Endothelial cell of umbilical vein (primary cell): Measurements from ENCODE around the gene ZNF33B. TPM values are rescaled to one million over a fixed set of nuclear protein-coding genes. Genes with fewer than 3 reads are reported as not detected.

Source experiments
- BruUV-seq: library from RNA; stranded (reverse); fragments of 400-500 nt; replicated peaks from 2 replicates; lab custom pipeline; 2021; lab: Mats Ljungman, UMichigan
- CTCF ChIA-PET: fragments of 300-600, 350-600 bp; sonication (Branson Sonifier 250); formaldehyde crosslinking; loops from one replicate; lab custom pipeline; 2021; ENCODE audit warnings: antibody characterized with exemption, inconsistent platforms; lab: Charles Lee
- POLR2A ChIA-PET: fragments of 300-600, 350-600 bp; sonication (Branson Sonifier 250); formaldehyde crosslinking; loops from one replicate; lab custom pipeline; 2021; ENCODE audit warnings: antibody characterized with exemption, inconsistent platforms; lab: Charles Lee
- DNase-seq: peaks from one replicate; pipeline ENCODE4 v3.0.0-alpha.2; 2011; ENCODE audit warnings: low read depth, low spot score
- FAIRE-seq: peaks from 2 replicates; lab custom pipeline; 2011; peaks lifted over from hg19 to GRCh38; lab: Jason Lieb, UNC
- H2AFZ ChIP-seq: 2 replicates; pipeline ENCODE4 v1.6.0; 2012; ENCODE audit warnings: low read depth, low read length, control low read depth, inconsistent platforms
- H3K27ac ChIP-seq: 2 replicates; pipeline ENCODE4 v1.5.1; 2011; ENCODE audit warnings: low read depth, mild to moderate bottlenecking, control low read depth, low read length, moderate library complexity; ENCODE audit not compliant: insufficient read depth
- H3K27me3 ChIP-seq, 2 experiments: 2 replicates each; pipeline versions ENCODE4 v1.6.0 to v1.6.1; 2011; ENCODE audit warnings: low read length in 2 of 2, mixed read lengths in 1 of 2; ENCODE audit not compliant: control insufficient read depth in 2 of 2, insufficient read depth in 2 of 2
- H3K36me3 ChIP-seq, 2 experiments: 2 replicates in 1 of 2; 3 replicates in 1 of 2; pipeline ENCODE4 v1.5.1; 2011; ENCODE audit warnings: low read length in 2 of 2, mild to moderate bottlenecking in 1 of 2, moderate library complexity in 1 of 2; ENCODE audit not compliant: control insufficient read depth in 2 of 2, insufficient read depth in 2 of 2; ENCODE audit errors: extremely low read depth in 1 of 2
- H3K4me1 ChIP-seq: 3 replicates; pipeline ENCODE4 v1.5.1; 2011; ENCODE audit warnings: mild to moderate bottlenecking, low read length; ENCODE audit not compliant: control insufficient read depth, insufficient read depth; ENCODE audit errors: extremely low read depth
- H3K4me2 ChIP-seq: 2 replicates; pipeline ENCODE4 v1.6.1; 2011; ENCODE audit warnings: low read length, control low read depth, mixed read lengths; ENCODE audit not compliant: insufficient read depth
- H3K4me3 ChIP-seq, 3 experiments: fragments of 200-600 bp in 1 of 3; sonication (generic), shearing (Covaris generic) in 1 of 3; replicated peaks in 1 of 3; 2 replicates each; pipeline ENCODE4 v1.5.1; 2011 to 2016; ENCODE audit warnings: control low read depth in 3 of 3, low read length in 3 of 3, mild to moderate bottlenecking in 2 of 3, inconsistent platforms in 1 of 3, low read depth in 1 of 3, moderate library complexity in 1 of 3; ENCODE audit not compliant: insufficient read depth in 1 of 3
- H3K79me2 ChIP-seq: 2 replicates; pipeline ENCODE4 v1.6.0; 2012; ENCODE audit warnings: low read length, inconsistent platforms; ENCODE audit not compliant: control insufficient read depth, insufficient read depth
- H3K9ac ChIP-seq: replicated peaks from 2 replicates; pipeline ENCODE3; 2011; ENCODE audit warnings: low read length, control low read depth; ENCODE audit not compliant: insufficient read depth; ENCODE audit errors: extremely low read depth
- H3K9me1 ChIP-seq: replicated peaks from 3 replicates; pipeline ENCODE4 v1.6.0; 2011; ENCODE audit warnings: mild to moderate bottlenecking, low read length; ENCODE audit not compliant: control insufficient read depth, insufficient read depth; ENCODE audit errors: extremely low read depth
- H3K9me3 ChIP-seq: replicated peaks from 2 replicates; pipeline ENCODE4 v1.5.1; 2012; ENCODE audit warnings: low read length, inconsistent platforms; ENCODE audit not compliant: control insufficient read depth, insufficient read depth
- H4K20me1 ChIP-seq: replicated peaks from 2 replicates; pipeline ENCODE3; 2011; ENCODE audit warnings: mild to moderate bottlenecking, low read length; ENCODE audit not compliant: control insufficient read depth, insufficient read depth; ENCODE audit errors: extremely low read depth
- EZH2 ChIP-seq: IDR thresholded peaks from 2 replicates; pipeline ENCODE4 v1.6.1; 2012; ENCODE audit warnings: borderline replicate concordance, low read depth, mild to moderate bottlenecking, moderate library complexity, low read length, inconsistent platforms; ENCODE audit not compliant: severe bottlenecking
- GATA2 ChIP-seq: IDR thresholded peaks from 2 replicates; pipeline ENCODE4 v1.7.0; 2011; ENCODE audit warnings: low read depth, mild to moderate bottlenecking, moderate library complexity, mixed read lengths, low read length; ENCODE audit not compliant: insufficient read length, insufficient read depth
- POLR2A ChIP-seq: IDR thresholded peaks from 2 replicates; pipeline ENCODE4 v1.6.1; 2012; ENCODE audit warnings: low read depth, mild to moderate bottlenecking, control low read depth, low read length
- dilution Hi-C: fragments of 300-500 bp; cut with MboI; formaldehyde crosslinking; loops from one replicate; pipeline ENCODE4 v1.15.0; 2019; ENCODE audit warnings: low sequenced_read_pairs; ENCODE audit not compliant: extremely low pct_ligation_motif_present
- intact Hi-C: fragments of 100-400 bp; cut with micrococcal nuclease; formaldehyde crosslinking; loops from one replicate; pipeline ENCODE4 v1.10.0; 2022
- polyA plus RNA-seq, 4 experiments: library from polyadenylated mRNA; depleted of rRNA in 3 of 4; stranded (reverse) in 3 of 4; unstranded in 1 of 4; fragments of >200 nt; gene quantifications; 2 replicates each; pipeline versions ENCODE4 v1.2.1 to v1.2.3, GENCODE V29; 2011 to 2012; ENCODE audit warnings: missing spikeins in 1 of 4
- total RNA-seq: library from RNA; stranded (reverse); gene quantifications from 2 replicates; pipeline ENCODE4 v1.2.3, GENCODE V29; 2021
- TF ChIP-seq, protein P1 (sequence below), 2 donors: IDR thresholded peaks; 1 replicate in 1 of 2; 2 replicates in 1 of 2; pipeline ENCODE4 v1.5.1; 2011; ENCODE audit warnings: low read length in 2 of 2, mild to moderate bottlenecking in 2 of 2, moderate library complexity in 2 of 2, control low read depth in 1 of 2, inconsistent platforms in 1 of 2, low read depth in 1 of 2; ENCODE audit not compliant: insufficient read depth in 1 of 2; ENCODE audit errors: extremely low read depth in 1 of 2

Gene ZNF33B
- total and polyA plus RNA-seq, 2 donors (not counting 3 experiments of a cell fraction or from before 2014, with no cell fraction given), result 14.0 to 15.3 TPM

DNA sequence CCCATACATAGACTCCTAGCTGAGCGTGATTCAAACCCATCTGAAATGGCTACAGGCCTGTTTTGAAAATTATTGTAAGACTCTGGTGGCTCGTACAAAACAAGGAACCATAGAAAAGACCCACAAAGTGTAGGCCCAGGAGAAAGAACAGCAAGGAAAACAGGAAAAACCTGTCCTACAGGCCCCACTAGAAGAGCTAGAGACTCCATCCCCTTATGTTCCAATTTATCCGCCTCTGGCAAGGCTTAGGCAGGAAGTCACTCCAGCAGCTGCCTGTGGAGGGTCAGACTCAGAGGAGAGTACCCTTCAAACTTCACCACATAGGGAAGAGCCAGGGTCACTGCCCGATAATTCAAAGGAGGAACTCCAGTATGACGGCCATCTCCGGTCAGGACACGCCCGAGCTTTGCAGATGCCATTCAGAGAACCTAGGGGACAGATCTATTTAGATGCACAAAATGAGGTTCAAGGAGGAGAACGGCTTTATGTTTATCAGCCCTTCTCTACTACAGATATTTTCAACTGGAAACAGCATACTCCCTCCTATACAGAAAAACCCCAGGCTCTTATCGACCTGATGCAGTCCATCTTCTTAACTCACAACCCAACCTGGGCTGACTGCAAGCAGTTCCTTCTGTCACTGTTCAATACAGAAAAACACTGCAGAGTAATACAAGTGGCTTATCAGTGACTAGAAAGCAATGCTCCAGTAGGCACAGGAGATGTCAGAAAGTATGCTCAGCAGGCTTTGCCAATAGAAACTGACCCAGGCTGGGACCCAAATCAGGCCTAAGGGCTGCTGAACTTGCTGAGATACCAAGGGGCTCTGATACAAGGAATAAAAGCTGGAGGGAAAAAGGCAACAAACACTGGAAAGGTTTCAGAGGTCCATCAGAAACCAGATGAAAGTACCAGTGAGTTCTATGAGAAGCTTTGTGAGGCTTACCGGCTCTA lies 8.6 kb upstream of the ZNF33B start:
- no peak for FAIRE-seq
- Histone ChIP-seq H3K4me2 (no peak overlapping the region), H4K20me1 (no peaks in the 10 kb centered on the region), H3K36me3 (no peaks in the 10 kb centered on the region), H3K9me3 (no peaks in the 10 kb centered on the region), H2AFZ (no peak overlapping the region), H3K4me1 (no peaks in the 10 kb centered on the region), H3K27ac (no peak overlapping the region), H3K9me1 (no peaks in the 10 kb centered on the region), H3K9ac (no peak overlapping the region), H3K79me2 (no peaks in the 10 kb centered on the region), H3K27me3 (no peaks in the 10 kb centered on the region), H3K4me3 (no peak overlapping the region)
- TF ChIP-seq GATA2 (no peak), EZH2 (no peak), POLR2A (no peak)
- TF ChIP-seq, protein P1, sequence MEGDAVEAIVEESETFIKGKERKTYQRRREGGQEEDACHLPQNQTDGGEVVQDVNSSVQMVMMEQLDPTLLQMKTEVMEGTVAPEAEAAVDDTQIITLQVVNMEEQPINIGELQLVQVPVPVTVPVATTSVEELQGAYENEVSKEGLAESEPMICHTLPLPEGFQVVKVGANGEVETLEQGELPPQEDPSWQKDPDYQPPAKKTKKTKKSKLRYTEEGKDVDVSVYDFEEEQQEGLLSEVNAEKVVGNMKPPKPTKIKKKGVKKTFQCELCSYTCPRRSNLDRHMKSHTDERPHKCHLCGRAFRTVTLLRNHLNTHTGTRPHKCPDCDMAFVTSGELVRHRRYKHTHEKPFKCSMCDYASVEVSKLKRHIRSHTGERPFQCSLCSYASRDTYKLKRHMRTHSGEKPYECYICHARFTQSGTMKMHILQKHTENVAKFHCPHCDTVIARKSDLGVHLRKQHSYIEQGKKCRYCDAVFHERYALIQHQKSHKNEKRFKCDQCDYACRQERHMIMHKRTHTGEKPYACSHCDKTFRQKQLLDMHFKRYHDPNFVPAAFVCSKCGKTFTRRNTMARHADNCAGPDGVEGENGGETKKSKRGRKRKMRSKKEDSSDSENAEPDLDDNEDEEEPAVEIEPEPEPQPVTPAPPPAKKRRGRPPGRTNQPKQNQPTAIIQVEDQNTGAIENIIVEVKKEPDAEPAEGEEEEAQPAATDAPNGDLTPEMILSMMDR (IDR thresholded peaks at IDR 0.05; ENCODE audit: extremely low read depth in 1 of 2, insufficient read depth in 1 of 2, low read depth in 1 of 2, low read length in 2 of 2), result no peak
- intact Hi-C loops, result no loop called here
- ChIA-PET CTCF (no interaction called here), POLR2A (no interaction called here)
- no peak for DNase-seq
- no TSS peak for BruUV-seq
- dilution Hi-C loops, result no loop called here
